HG02981 (cell line): ENCODE results near the gene SMU1.

Experiments used
- ATAC-seq: cut with Tn5 transposase; IDR thresholded peaks from one replicate; pipeline ENCODE4 v1.9.1; 2021; ENCODE audit warnings: mild to moderate bottlenecking, moderate library complexity; ENCODE audit not compliant: unreplicated experiment

Gene SMU1

DNA sequence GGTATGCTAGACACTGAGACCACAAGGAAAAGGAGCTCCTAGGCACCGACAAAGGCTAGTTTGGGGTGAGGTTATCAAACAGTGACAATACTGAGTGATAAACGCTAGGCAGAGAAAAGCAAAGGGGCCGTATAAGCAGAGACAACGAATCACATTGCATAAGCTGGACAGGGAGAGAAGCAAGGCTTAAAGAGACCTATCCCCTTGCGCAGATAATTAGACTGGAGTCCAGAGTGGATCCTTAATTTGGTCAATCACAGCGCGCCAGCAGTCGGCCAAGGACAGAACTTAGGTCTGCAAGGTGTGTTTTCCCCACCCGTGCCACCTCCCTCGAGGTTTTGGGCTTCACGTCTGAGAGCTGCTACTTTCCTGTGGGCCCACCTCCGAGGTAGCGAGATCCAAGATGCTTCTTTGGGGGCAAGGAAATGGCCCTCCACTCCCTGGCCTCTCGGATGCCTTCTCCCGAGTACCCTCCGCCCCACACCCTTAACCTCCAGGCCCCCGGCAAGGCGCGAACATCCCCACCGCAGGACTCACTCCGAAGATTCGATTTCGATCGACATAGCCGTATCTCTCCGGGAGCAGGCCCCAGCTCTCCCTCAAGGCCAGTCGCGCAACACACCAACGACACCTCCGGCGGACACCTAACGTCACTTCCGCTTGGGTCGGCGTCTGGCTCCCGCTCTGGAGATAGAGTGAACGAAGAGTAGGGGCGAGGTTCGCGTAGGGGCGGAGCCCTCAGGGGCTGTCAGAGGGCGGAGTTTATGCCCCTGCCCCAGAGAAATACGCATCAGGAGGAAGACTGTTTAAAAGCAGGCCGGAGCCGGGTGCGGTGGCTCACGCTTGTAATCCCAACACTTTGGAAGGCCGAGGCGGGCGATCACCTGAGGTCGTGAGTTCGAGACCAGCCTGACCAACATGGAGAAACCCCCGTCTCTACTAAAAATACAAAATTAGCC lies at the start of gene SMU1:
TSS of gene SMU1 (minus strand) at position 629 of the 959 bp plus-strand sequence. CDS start at position 563, 66 bp downstream.
- ATAC-seq = peak; percentile 99

DNA sequence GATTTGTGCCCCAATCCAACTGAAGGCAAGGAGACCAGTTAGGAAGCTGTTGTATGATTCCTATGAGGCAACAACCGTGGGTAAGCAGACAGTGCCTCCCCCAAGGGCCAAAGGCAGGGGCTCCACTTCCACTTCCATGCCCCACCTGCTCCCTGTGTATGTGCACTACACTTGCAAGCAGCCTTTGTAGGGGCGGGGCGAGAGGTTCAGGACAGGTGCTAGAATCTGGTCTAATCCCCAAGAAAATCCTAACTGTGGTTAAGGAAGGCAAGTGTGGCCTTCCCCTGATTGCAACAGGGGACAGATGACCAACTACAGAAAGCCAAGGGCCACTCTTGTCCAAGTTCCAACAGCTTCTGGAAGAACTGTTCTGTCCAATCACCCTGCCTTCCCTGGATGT lies 49.0 kb upstream of the SMU1 start:
- no peak for ATAC-seq

DNA sequence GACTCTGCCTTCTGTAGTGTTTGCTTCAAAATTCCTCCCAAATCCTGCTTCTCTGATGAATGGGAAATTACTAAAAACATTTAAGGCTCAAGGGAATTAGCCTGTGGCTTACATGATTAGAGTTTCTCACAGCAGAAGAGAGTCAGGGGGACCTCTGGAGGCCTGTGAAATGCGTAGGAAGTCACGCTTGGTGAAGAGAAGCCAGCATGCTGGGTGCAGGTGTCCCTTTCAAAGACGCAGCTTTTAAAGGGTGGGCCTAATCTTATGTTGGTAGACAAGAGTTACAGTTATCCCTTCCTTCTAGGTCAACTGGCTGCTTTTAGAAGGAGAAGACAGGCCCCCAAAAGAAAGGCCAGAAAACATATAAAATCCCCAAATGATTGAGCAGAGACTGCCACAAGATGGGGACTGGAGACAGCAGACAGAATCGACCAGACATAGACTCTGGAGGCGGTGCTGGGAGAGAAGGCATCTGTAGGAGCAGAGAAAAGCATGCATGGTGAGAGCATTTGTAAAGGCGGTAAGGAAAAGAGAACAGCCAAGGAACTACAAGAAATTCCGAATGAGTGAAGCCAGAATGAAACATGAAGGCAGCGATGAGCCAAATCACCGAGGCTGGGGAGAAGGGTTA lies 48.4 kb upstream of the SMU1 start:
- peak; percentile 34 for ATAC-seq

DNA sequence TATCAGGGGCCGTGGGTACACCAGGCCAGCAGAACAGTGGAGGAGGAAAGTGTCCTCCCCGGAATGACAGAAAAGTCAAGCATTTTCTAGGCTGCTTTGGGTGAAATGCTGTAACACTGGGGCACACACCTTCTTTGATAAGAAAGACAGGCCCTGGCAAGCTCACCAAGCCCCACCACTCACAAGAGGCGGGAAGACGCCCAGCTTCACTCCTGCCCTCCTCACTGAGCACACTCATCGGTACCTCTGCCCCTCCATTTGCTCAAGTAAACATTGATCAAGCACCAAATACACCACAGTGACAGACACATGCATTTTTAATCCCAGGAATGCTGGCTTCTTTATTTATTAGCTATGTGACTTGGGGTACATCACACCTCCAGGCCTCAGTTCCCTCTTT lies 47.6 kb upstream of the SMU1 start:
- ATAC-seq = no peak

DNA sequence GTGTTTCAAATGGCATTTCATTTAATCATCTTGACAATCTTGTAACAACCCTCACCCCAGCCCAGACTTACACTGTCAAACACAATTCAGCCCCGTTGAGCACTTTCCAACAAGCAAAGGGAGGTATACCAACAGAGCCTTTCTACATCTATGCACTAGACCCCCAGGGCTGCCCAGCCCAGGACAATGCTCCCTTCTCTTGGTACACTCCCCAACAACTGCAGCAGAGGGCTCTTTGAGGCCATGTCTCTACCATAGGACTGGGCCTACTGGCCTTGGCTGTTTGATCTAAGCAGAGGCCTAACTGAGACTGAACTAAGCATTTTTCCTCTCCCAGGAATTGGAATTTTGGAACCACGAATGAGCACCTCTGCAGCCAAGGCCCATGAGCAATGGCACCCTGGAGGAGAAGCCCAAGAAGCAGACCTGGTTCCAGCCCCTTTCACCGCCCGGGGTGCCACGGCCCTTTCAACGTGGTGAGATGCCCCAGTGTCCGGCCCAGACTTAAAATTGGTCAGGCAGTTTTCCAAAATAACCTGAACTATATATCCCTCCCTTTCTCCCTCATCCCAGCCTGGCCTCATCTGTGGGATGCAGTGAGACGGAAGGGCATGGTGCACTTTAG lies 47.0 kb upstream of the SMU1 start:
- no peak for ATAC-seq

DNA sequence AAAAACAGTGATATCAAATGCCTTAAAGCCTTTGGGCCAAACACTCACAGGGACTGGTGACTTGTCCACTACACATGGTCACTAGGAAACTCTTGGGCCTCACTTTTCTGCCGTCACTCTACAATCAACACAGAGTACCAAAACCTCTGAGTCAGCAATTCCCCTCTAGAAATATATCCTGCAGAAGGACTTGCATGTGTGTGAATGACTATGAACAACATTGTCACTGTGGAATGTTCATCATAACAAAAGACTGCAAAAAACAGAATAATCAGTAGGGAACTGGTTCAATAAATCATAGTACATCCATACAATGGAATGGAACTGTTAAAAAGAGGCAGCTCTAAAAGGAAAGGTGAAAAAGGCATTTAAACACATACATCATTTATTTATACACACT lies 44.1 kb upstream of the SMU1 start:
- no peak for ATAC-seq

DNA sequence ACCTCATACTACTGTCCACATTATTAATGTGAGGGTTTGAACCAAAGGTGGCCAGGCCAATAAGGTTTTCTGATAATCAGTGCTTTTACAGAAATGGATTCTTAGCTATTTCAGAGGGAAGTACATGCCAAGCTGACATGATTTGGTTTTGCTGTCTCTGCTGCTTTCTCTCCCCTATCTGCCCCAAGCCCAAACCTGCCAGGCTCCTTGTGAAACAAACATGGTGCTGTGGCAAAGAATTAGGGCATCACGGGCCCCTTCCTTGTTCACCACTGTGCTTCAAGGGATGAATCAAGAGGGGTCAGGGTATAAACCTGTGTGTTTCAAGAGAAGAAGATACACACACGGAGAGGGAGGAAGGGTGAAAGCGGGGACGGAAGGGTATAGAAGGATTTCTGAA lies 41.3 kb upstream of the SMU1 start:
- ATAC-seq = no peak

DNA sequence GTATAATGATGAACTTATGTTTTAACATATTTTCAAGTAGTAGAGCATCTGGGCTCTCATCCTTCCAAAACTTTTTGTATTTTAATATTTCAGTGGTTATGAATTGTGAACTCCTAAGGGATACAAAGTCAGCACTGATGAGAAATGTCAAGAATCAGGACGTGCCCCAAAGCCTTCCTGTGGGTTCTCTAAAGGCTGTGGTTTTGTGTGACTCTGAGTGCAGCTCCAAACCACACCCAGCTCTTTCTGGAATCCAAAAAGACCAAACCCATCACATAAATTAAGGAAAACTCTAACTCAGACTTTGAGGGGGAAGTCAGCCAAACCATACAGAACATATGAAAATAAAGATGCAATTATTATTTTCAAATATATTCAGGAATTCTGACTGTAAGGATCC lies 40.8 kb upstream of the SMU1 start:
- no peak for ATAC-seq

DNA sequence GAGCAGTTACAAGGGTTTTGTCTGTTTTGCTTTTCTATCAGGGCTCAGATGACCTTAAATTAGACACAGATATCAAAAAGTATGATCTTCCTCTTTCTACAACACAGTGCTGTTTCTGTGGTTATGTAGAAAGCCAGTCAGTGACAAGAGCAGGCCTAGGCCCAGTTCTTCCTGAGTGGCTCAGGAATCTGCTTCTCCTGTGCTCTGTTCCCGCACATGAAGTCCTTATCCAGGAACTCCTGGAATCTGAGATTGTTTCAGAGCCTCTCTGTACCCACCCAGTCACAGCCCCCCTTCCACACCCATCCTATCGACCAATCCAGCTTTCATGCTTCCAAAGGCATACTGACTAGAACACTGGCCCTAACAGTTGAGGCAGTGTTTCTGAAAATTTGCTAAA lies 40.4 kb upstream of the SMU1 start:
- ATAC-seq = peak; percentile 58

DNA sequence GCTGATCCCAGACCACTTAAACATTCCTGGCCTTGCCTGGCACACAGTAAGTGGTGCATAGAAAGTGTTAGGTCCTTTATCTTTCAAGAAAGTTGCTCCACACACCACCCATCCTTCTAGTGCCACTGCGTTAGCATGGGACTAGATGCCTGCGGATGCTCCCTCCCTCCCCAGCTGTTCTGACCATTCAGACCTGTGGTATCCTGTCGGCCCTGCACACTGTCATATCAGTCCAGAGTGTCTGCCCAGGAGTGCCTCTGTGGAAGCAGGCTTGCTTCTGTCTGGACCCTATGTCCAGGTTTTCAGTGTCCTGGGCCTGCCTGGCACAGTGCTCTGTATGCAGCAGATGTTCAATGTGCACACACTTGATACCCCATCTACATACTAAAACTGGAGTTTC lies 38.3 kb upstream of the SMU1 start:
- ATAC-seq = no peak

DNA sequence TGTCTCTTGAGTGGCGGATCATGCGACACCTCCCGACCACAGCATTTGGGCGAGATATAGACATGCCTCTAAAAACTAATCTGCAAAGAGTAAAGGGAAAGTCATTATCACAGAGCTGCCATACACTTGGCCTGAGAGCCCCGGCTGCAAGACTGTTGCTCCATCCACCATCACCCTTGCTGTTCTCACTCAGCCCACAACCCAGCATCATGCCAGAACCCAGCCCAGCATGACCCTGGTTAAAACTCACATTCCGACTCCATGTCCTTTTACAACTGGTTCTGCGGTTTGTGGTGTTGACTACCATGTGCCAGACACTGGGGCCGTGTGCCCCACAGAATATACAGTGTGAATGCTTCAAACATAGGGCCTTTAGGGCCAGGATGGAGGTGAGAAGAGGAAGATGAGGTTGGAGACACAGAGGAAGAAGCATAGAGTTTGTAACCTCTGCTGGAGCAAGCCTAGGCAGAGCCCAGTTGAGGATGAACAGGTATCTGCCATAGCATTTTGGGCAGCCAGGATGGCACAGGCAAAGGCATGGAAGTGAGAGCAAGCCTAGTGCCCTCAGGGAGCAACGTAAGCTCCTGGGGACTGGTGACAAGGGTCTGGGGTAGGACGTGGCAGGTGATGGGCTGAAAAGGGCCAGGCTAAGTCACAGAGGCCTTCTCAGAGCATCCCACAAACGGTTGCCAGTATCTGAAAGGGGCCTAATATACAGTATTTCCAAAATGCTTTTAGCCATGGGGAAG lies 37.5 kb upstream of the SMU1 start:
- ATAC-seq = no peak

DNA sequence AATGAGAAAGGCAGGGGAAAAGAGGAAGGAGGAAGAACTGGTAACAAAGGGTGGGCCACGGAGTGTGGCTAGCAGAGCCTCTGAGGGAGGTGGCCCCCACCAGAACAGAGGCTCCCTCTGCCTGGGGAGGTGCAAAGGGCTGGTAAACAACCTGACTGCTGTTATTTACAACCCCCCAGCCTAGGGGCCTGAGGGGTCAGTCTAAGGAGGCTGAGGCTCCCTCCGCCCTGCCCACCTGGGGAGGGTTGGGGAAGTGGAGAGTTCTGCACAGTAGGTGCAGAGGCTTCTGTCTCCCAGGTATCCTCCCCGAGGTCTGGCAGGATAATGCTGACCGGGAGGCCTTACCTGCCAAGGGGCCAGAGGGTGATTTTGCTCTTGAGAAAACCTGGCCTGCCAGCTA lies 35.6 kb upstream of the SMU1 start:
- no peak for ATAC-seq

DNA sequence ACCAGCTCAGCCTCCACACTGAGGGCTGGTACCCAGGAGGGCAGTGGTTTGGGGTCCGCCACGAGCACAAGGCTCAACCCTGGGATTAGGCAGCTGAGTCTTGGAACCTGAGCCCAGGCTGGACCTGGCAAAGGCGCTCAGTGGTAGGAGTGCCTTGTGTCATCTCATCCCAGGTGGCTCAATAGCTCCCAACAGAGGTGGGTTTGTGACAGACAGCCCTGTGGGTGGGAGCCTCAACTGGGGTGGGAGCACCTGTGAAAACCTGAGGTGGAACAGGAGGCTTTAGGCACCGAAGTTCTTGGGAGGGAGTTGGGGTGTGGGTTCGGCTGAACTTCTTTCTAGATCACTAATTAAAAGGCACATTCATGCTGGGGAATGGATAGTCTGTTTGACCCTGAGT lies 35.2 kb upstream of the SMU1 start:
- no peak for ATAC-seq

DNA sequence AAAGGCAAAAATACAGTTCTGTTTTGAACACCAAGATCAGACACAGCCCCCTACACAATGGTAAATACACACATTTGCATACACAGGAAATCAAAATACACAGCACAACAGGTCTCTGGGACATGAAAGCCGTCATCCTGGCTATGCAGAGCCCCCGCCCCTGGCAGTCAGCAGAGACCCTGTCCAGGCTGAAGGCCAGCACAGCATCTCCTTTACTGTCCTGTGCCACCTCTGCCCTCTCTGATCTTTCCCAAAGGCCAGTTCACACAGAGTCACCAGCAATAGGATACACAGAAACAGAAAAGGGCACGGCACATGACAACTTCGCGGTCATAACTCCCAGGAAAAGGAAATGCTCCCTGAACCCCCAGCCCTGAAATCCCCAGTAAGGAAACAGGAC lies 34.2 kb upstream of the SMU1 start:
- ATAC-seq = no peak

DNA sequence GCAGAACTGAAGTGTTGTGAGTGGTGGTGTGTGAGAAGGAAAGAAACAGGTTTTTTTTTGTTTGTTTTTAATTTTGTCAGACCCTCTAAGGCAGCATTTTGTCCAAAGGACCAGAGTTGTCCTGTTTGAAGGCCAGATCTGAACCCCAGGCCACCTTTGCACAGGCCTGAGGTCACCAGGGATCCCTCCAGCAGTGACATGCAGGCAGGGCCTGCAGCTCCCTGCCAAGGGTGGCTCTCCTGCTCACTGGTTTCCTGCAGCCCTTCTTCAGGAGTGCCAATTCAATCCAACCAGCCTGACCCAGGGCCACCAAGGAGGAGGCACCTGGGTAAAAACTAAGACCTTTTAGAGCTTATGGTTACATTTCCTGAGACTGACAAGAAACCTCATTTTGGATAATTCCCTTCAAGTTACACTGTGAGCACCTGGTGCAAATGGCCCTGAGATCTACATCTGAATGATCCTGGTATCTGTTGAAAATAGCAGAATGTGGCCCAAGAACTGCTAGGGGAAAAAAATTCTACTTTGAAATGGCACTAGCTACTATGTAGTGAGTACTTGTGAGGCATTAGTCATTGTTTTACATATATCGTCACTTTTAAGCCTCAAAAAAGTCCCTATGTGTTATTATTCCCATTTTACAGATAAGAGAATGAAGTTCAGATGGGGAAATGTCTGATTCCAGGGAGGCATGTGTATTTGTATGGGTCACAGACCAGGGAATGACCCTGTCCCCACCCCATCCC lies 33.5 kb upstream of the SMU1 start:
- no peak for ATAC-seq

DNA sequence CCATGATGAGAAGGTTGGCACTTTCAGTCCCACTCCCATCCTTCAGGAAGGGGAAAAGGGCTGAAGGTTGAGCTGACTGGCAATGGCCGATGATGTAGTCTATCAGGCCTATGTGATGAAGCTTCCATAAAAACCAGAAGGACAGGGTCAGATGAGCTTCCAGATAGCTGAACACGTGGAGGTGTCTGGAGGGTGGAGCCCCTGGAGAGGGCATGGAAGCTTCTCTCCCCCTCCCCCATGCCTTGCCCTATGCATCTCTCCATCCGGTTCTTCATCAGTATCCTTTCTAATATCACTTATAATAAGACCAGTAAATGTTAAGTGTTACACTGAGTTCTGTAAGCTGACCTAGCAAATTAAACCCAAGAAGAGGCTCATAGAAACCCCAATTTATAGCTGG lies 32.6 kb upstream of the SMU1 start:
- no peak for ATAC-seq

DNA sequence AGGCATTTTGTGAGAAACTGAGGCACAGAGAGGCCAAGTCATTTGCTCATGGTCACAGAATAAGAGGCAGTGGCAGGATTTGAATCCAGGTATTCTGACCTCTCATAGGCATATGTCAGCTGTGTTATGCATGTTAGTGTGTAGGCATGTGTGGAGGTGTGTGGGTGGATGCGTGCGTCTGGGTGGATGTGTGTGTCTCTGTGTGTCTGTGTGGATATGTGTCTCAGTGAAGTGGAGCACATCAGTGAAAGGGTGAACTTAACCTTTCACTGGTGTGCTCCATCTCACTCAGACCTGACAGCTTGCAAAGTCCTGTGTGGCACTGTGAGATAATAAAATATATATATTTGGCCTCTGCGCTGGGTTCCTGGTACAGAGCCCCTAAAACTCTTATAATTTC lies 32.0 kb upstream of the SMU1 start:
- ATAC-seq = no peak

DNA sequence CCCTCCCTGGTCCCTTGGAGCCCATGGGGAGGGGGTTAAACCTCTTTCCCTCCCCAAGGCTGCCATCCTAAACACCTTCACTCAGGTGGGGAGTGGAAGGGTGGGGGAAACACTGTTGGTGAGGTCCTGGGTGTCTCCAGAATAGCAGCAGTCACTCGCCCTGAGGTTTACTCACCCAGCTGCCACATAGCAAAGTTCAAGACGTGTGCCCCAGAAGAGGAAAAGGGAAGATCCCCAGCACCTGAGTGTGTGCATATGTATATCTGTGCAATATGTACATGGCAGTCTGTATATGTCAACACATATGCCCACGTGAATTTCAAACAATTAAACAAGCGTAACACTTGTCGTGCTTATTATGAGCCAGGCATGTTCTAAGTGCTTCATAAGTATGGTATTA lies 31.3 kb upstream of the SMU1 start:
- no peak for ATAC-seq

DNA sequence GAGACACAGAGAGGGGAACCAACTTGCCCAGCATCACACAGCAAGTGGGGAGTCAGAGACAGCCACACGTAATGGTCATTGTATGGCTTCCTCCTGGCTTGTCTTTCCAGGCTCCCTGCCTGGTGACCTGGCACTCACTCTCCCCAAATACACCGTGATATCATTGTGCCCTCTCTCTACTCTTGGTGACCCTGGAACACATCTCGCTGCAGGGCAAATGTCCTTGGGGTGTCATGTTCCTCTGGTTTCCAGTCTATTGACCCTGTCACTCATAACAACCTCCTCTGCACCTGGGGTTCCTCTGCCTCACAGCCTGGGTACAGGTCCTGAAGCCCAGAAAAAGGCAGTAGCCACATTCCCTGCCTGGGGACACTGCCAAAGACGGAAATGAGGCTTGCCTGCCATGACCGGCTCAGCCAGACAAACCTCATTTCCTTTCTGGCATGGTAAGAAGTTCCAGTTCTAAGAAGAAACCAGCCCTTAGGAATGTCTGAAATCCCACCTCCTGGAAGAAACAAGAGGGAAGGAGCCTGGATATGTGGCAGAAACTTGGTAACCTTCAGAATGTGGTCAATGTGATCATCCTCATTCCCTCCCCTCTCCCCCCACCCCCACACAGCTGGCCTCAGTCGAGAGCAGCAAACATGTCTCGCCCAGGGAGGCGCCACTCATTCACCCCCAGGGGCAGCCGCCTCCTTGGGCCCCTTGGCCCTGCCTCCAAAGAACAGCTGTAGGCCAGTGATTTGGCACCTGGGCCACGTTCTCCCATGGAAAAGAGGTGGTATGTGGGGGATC lies 30.6 kb upstream of the SMU1 start:
- no peak for ATAC-seq

DNA sequence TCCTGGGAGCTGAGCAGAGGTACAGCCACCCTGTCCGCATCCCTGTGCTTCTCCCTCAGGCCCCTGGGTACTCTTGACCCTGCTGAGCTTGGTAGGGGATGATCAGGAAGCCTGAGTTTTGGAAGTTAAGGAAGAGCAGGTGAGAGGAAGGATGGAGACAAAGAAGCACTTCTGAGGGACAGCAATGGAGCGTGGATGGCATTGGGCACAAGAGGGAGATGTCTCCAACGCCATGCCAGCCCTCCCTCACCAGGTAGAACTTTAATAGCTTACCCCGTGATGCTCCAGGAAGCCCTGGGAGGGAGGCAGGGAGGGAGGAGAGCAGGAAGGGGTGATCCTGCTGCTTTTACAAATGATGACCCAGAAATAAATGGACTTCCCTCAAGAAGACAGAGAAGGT lies 29.9 kb upstream of the SMU1 start:
- ATAC-seq = no peak
